ENCODE measurements around the gene IL34.

IL34 gene

GRCh38 chr16:70696952-70697593 is 50.7 kb downstream of the IL34 start:
- Histone ChIP-seq H3K18ac (ENCODE audit: low read depth in 1 of 2, low read length in 2 of 2) (peak overlapping the region; percentile 25 to 69), H2AK5ac (ENCODE audit: low read length, severe bottlenecking) (peak overlapping the region; percentile 54), H3K4me1 (ENCODE audit: control insufficient read depth, insufficient read depth, low read depth, low read length) (peaks cover 87% of the 10 kb centered on the region), H3K9ac (ENCODE audit: low read length) (no peak overlapping the region), H2BK15ac (ENCODE audit: low read depth, poor library complexity, severe bottlenecking) (peak overlapping the region; percentile 44), H3K4ac (ENCODE audit: low read depth in 1 of 2, low read length in 2 of 2) (peak overlapping the region in 1 of 2 experiments; percentile 12), H2AFZ (ENCODE audit: low read depth, low read length) (no peak overlapping the region), H3K27ac (ENCODE audit: low read length, poor library complexity, severe bottlenecking) (no peak overlapping the region), H4K91ac (ENCODE audit: low read length) (peak overlapping the region; percentile 84), H3K79me1 (replicated peaks; ENCODE audit: low read length, poor library complexity, severe bottlenecking) (peaks cover 8% of the 10 kb centered on the region), H3K9me3 (ENCODE audit: control insufficient read depth, low read length) (no peaks in the 10 kb centered on the region), H2BK12ac (ENCODE audit: low read length in 2 of 2) (peak overlapping the region; percentile 59 to 74), H2BK120ac (ENCODE audit: low read depth, low read length) (peak overlapping the region; percentile 55), H3K4me3 (ENCODE audit: insufficient read depth in 1 of 2, low read depth in 1 of 2, low read length in 2 of 2) (no peak overlapping the region), H3K14ac (ENCODE audit: low read length in 2 of 2) (peak overlapping the region in 1 of 2 experiments; percentile 27), H3K4me2 (ENCODE audit: low read length, poor library complexity, severe bottlenecking) (no peak overlapping the region), H3K36me3 (ENCODE audit: control insufficient read depth in 1 of 2, insufficient read depth in 2 of 2, low read depth in 1 of 2, low read length in 2 of 2) (peaks cover 6 to 19% of the 10 kb centered on the region in 2 experiments), H2BK5ac (ENCODE audit: low read depth, low read length, poor library complexity, severe bottlenecking) (peak overlapping the region; percentile 80), H4K8ac (ENCODE audit: low read length) (peak overlapping the region; percentile 66), H3K23ac (ENCODE audit: low read length in 2 of 2) (no peak overlapping the region), H3K27me3 (ENCODE audit: control insufficient read depth in 1 of 2, insufficient read depth in 1 of 2, low read length in 2 of 2) (no peaks in the 10 kb centered on the region)
- no peak for DNase-seq
- 84% methylated on average over 16 of the region's 19 CpGs for WGBS

GRCh38 chr16:70697594-70698170 is 51.3 kb downstream of the IL34 start:
- H3K18ac ChIP-seq (ENCODE audit: low read depth in 1 of 2, low read length in 2 of 2): peak overlapping the region; percentile 13 to 69
- H2AK5ac ChIP-seq (ENCODE audit: low read length, severe bottlenecking): peak overlapping the region; percentile 54
- peaks cover 8% of the 10 kb centered on the region for H3K79me1 ChIP-seq (replicated peaks; ENCODE audit: low read length, poor library complexity, severe bottlenecking)
- peaks cover 6 to 18% of the 10 kb centered on the region in 2 experiments for H3K36me3 ChIP-seq (ENCODE audit: control insufficient read depth in 1 of 2, insufficient read depth in 2 of 2, low read depth in 1 of 2, low read length in 2 of 2)
- peak overlapping the region; percentile 78 for H4K91ac ChIP-seq (ENCODE audit: low read length)
- H3K4me1 ChIP-seq (ENCODE audit: control insufficient read depth, insufficient read depth, low read depth, low read length): peaks cover 88% of the 10 kb centered on the region
- no peak overlapping the region for H3K14ac ChIP-seq (ENCODE audit: low read length in 2 of 2)
- no peak overlapping the region for H3K9ac ChIP-seq (ENCODE audit: low read length)
- peak overlapping the region in 1 of 2 experiments; percentile 17 for H3K4ac ChIP-seq (ENCODE audit: low read depth in 1 of 2, low read length in 2 of 2)
- H3K27me3 ChIP-seq (ENCODE audit: control insufficient read depth in 1 of 2, insufficient read depth in 1 of 2, low read length in 2 of 2): no peaks in the 10 kb centered on the region
- no peak overlapping the region for H4K8ac ChIP-seq (ENCODE audit: low read length)
- H3K9me3 ChIP-seq (ENCODE audit: control insufficient read depth, low read length): no peaks in the 10 kb centered on the region
- H3K27ac ChIP-seq (ENCODE audit: low read length, poor library complexity, severe bottlenecking): no peak overlapping the region
- no peak overlapping the region for H3K4me2 ChIP-seq (ENCODE audit: low read length, poor library complexity, severe bottlenecking)
- H3K4me3 ChIP-seq (ENCODE audit: insufficient read depth in 1 of 2, low read depth in 1 of 2, low read length in 2 of 2): no peak overlapping the region
- WGBS: 89% methylated on average over 14 of the region's 14 CpGs
- peak overlapping the region; percentile 8 to 39 for H2BK12ac ChIP-seq (ENCODE audit: low read length in 2 of 2)
- DNase-seq: peak; percentile 55
- no peak overlapping the region for H2BK5ac ChIP-seq (ENCODE audit: low read depth, low read length, poor library complexity, severe bottlenecking)
- no peak overlapping the region for H2BK120ac ChIP-seq (ENCODE audit: low read depth, low read length)
- H2BK15ac ChIP-seq (ENCODE audit: low read depth, poor library complexity, severe bottlenecking): no peak overlapping the region
- H3K23ac ChIP-seq (ENCODE audit: low read length in 2 of 2): no peak overlapping the region
- H2AFZ ChIP-seq (ENCODE audit: low read depth, low read length): no peak overlapping the region

GRCh38 chr16:70698901-70699300 is 52.5 kb downstream of the IL34 start:
- H2BK12ac ChIP-seq (ENCODE audit: low read length in 2 of 2): peak overlapping the region in 1 of 2 experiments; percentile 88

GRCh38 chr16:70699696-70700095 is 53.3 kb downstream of the IL34 start:
- Histone ChIP-seq H3K9ac (ENCODE audit: low read length) (no peak overlapping the region), H3K4me3 (ENCODE audit: insufficient read depth in 1 of 2, low read depth in 1 of 2, low read length in 2 of 2) (no peak overlapping the region), H2BK5ac (ENCODE audit: low read depth, low read length, poor library complexity, severe bottlenecking) (no peak overlapping the region), H2AK5ac (ENCODE audit: low read length, severe bottlenecking) (peak overlapping the region; percentile 27), H3K14ac (ENCODE audit: low read length in 2 of 2) (peak overlapping the region in 1 of 2 experiments; percentile 78), H3K27me3 (ENCODE audit: control insufficient read depth in 1 of 2, insufficient read depth in 1 of 2, low read length in 2 of 2) (no peaks in the 10 kb centered on the region), H2BK12ac (ENCODE audit: low read length in 2 of 2) (peak overlapping the region; percentile 61 to 82), H2BK120ac (ENCODE audit: low read depth, low read length) (no peak overlapping the region), H3K18ac (ENCODE audit: low read depth in 1 of 2, low read length in 2 of 2) (peak overlapping the region; percentile 48 to 52), H3K4ac (ENCODE audit: low read depth in 1 of 2, low read length in 2 of 2) (peak overlapping the region; percentile 37 to 39), H2AFZ (ENCODE audit: low read depth, low read length) (no peak overlapping the region), H3K36me3 (ENCODE audit: control insufficient read depth in 1 of 2, insufficient read depth in 2 of 2, low read depth in 1 of 2, low read length in 2 of 2) (peaks cover 6 to 17% of the 10 kb centered on the region in 2 experiments), H4K91ac (ENCODE audit: low read length) (peak overlapping the region; percentile 80), H3K4me1 (ENCODE audit: control insufficient read depth, insufficient read depth, low read depth, low read length) (peaks cover 88% of the 10 kb centered on the region), H3K79me1 (replicated peaks; ENCODE audit: low read length, poor library complexity, severe bottlenecking) (peaks cover 8% of the 10 kb centered on the region), H3K4me2 (ENCODE audit: low read length, poor library complexity, severe bottlenecking) (no peak overlapping the region), H4K8ac (ENCODE audit: low read length) (peak overlapping the region; percentile 38), H3K27ac (ENCODE audit: low read length, poor library complexity, severe bottlenecking) (no peak overlapping the region), H3K23ac (ENCODE audit: low read length in 2 of 2) (peak overlapping the region in 1 of 2 experiments; percentile 34), H2BK15ac (ENCODE audit: low read depth, poor library complexity, severe bottlenecking) (no peak overlapping the region), H3K9me3 (ENCODE audit: control insufficient read depth, low read length) (no peaks in the 10 kb centered on the region)
- no peak for DNase-seq
- WGBS: 96% methylated on average over 17 of the region's 17 CpGs

More at GRCh38 chr16:70698901-70699300, 52.5 kb downstream of the IL34 start:
- Histone ChIP-seq H3K27ac (ENCODE audit: low read length, poor library complexity, severe bottlenecking) (no peak overlapping the region), H3K27me3 (ENCODE audit: control insufficient read depth in 1 of 2, insufficient read depth in 1 of 2, low read length in 2 of 2) (no peaks in the 10 kb centered on the region), H2BK5ac (ENCODE audit: low read depth, low read length, poor library complexity, severe bottlenecking) (no peak overlapping the region), H3K36me3 (ENCODE audit: control insufficient read depth in 1 of 2, insufficient read depth in 2 of 2, low read depth in 1 of 2, low read length in 2 of 2) (peaks cover 6 to 17% of the 10 kb centered on the region in 2 experiments), H3K4me3 (ENCODE audit: insufficient read depth in 1 of 2, low read depth in 1 of 2, low read length in 2 of 2) (no peak overlapping the region), H2BK120ac (ENCODE audit: low read depth, low read length) (no peak overlapping the region), H3K4me1 (ENCODE audit: control insufficient read depth, insufficient read depth, low read depth, low read length) (peaks cover 88% of the 10 kb centered on the region), H4K8ac (ENCODE audit: low read length) (no peak overlapping the region), H3K23ac (ENCODE audit: low read length in 2 of 2) (no peak overlapping the region), H3K9ac (ENCODE audit: low read length) (no peak overlapping the region), H3K4ac (ENCODE audit: low read depth in 1 of 2, low read length in 2 of 2) (no peak overlapping the region), H3K9me3 (ENCODE audit: control insufficient read depth, low read length) (no peaks in the 10 kb centered on the region), H3K79me1 (replicated peaks; ENCODE audit: low read length, poor library complexity, severe bottlenecking) (peaks cover 8% of the 10 kb centered on the region), H3K14ac (ENCODE audit: low read length in 2 of 2) (no peak overlapping the region), H3K4me2 (ENCODE audit: low read length, poor library complexity, severe bottlenecking) (no peak overlapping the region), H2AK5ac (ENCODE audit: low read length, severe bottlenecking) (no peak overlapping the region), H4K91ac (ENCODE audit: low read length) (peak overlapping the region; percentile 40), H3K18ac (ENCODE audit: low read depth in 1 of 2, low read length in 2 of 2) (no peak overlapping the region), H2AFZ (ENCODE audit: low read depth, low read length) (no peak overlapping the region), H2BK15ac (ENCODE audit: low read depth, poor library complexity, severe bottlenecking) (no peak overlapping the region)
- 95% methylated on average over 10 of the region's 10 CpGs for WGBS
- no peak for DNase-seq

Measured in mesenchymal stem cell (in vitro differentiated cells and primary cell).